ENCODE results near the gene KHDC4.

GRCh38 chr1:155872527-155872926, 61.7 kb downstream of the KHDC4 start:
- no peak for TF ChIP-seq CTCF (conservative IDR thresholded peaks at IDR 0.05; ENCODE audit: low read depth in 2 of 2)
- no peak for TF ChIP-seq POLR2AphosphoS5 (IDR thresholded peaks at IDR 0.05; ENCODE audit: low read depth)
- no peak for TF ChIP-seq REST (IDR thresholded peaks at IDR 0.05; ENCODE audit: unreplicated experiment)
- TF ChIP-seq EZH2 (IDR thresholded peaks at IDR 0.05; ENCODE audit: low read depth, unreplicated experiment): no peak
- TF ChIP-seq EZH2phosphoT487 (IDR thresholded peaks at IDR 0.05; ENCODE audit: unreplicated experiment): no peak
- TF ChIP-seq STAT1 (IDR thresholded peaks at IDR 0.05; ENCODE audit: unreplicated experiment): no peak
- TF ChIP-seq ETS1 (IDR thresholded peaks at IDR 0.05): no peak
- no peak for TF ChIP-seq ZNF114 (CRISPR knock-in tag; IDR thresholded peaks at IDR 0.05)
- no peak for TF ChIP-seq CREB1 (CRISPR knock-in tag; IDR thresholded peaks at IDR 0.05; ENCODE audit: low read depth)
- TF ChIP-seq JUNB (IDR thresholded peaks at IDR 0.05; ENCODE audit: unreplicated experiment): no peak
- no peak for TF ChIP-seq ZNF331 (CRISPR knock-in tag; IDR thresholded peaks at IDR 0.05; ENCODE audit: low read depth)

All from GM23338 (cell line).